ENCODE results near the gene CCDC192.

The CCDC192 gene

GRCh38 chr5:127893232-127893631 lies 190.0 kb downstream of the CCDC192 start:
- DNase-seq, result no peak

- no peak for DNase-seq
Observed at GRCh38 chr5:127894461-127894860, 191.3 kb downstream of the CCDC192 start.

- no peak for DNase-seq
Observed at GRCh38 chr5:127898551-127899213, 195.5 kb downstream of the CCDC192 start.

GRCh38 chr5:127899214-127899610 lies 196.0 kb downstream of the CCDC192 start:
- no peak for DNase-seq

GRCh38 chr5:127906562-127907204 lies 203.5 kb downstream of the CCDC192 start:
- DNase-seq, result no peak

- no peak for DNase-seq
Observed at GRCh38 chr5:127907907-127908306, 204.7 kb downstream of the CCDC192 start.

GRCh38 chr5:127909066-127909465 lies 205.9 kb downstream of the CCDC192 start:
- peak; percentile 8 for DNase-seq

- DNase-seq, result no peak
Observed at GRCh38 chr5:127909821-127910220, 206.6 kb downstream of the CCDC192 start.

- no peak for DNase-seq
Observed at GRCh38 chr5:127910307-127910956, 207.2 kb downstream of the CCDC192 start.

- DNase-seq, result no peak
Observed at GRCh38 chr5:127911619-127912018, 208.4 kb downstream of the CCDC192 start.

- DNase-seq, result no peak
Observed at GRCh38 chr5:127912411-127912810, 209.2 kb downstream of the CCDC192 start.

GRCh38 chr5:127916885-127917573 lies 213.8 kb downstream of the CCDC192 start:
- no peak for DNase-seq

GRCh38 chr5:127919006-127919796 lies 216.0 kb downstream of the CCDC192 start:
- no peak for DNase-seq

GRCh38 chr5:127919818-127920217 lies 216.6 kb downstream of the CCDC192 start:
- DNase-seq, result no peak

- DNase-seq, result no peak
Observed at GRCh38 chr5:127920936-127921335, 217.7 kb downstream of the CCDC192 start.

- no peak for DNase-seq
Observed at GRCh38 chr5:127922603-127923002, 219.4 kb downstream of the CCDC192 start.

- DNase-seq, result no peak
Observed at GRCh38 chr5:127923804-127924570, 220.8 kb downstream of the CCDC192 start.

- DNase-seq, result no peak
Observed at GRCh38 chr5:127924606-127925005, 221.4 kb downstream of the CCDC192 start.

GRCh38 chr5:127925916-127926315 lies 222.7 kb downstream of the CCDC192 start:
- DNase-seq, result no peak

- DNase-seq, result no peak
Observed at GRCh38 chr5:127926974-127927373, 223.8 kb downstream of the CCDC192 start.

GRCh38 chr5:127928053-127928452 lies 224.9 kb downstream of the CCDC192 start:
- no peak for DNase-seq

- DNase-seq, result no peak
Observed at GRCh38 chr5:127930311-127930710, 227.1 kb downstream of the CCDC192 start.

Measured in NCI-H446 treated with DMSO at 0.1 percent for 48 hours (cell line).